Liver (tissue), 3 donors: ENCODE data around the gene SREBF2.

Experiments
- CTCF ChIP-seq: fragments of 150-350 bp; IDR thresholded peaks from 2 replicates; pipeline ENCODE4 v1.5.1; 2017; ENCODE audit warnings: improper control_type of control experiment, low read depth, low read length; ENCODE audit not compliant: missing input control
- EGR1 ChIP-seq, 2 donors: IDR thresholded peaks; 2 replicates each; pipeline ENCODE4 v1.6.1; 2016 to 2018; ENCODE audit warnings: antibody characterized with exemption in 2 of 2, low read depth in 2 of 2
- FOXA1 ChIP-seq: IDR thresholded peaks from 2 replicates; pipeline ENCODE4 v1.6.1; 2016; ENCODE audit warnings: antibody characterized with exemption
- GABPA ChIP-seq, 2 donors: IDR thresholded peaks in 1 of 2; conservative IDR thresholded peaks in 1 of 2; 2 replicates each; pipeline ENCODE4 v1.6.1; 2016; ENCODE audit warnings: antibody characterized with exemption in 2 of 2, mild to moderate bottlenecking in 1 of 2, moderate library complexity in 1 of 2
- RAD21 ChIP-seq, 2 donors: IDR thresholded peaks; 2 replicates each; pipeline ENCODE4 v1.6.1; 2016; ENCODE audit warnings: antibody characterized with exemption in 2 of 2, mild to moderate bottlenecking in 2 of 2
- REST ChIP-seq: IDR thresholded peaks from 2 replicates; pipeline ENCODE4 v1.6.1; 2016; ENCODE audit warnings: antibody characterized with exemption, mild to moderate bottlenecking
- RXRA ChIP-seq, 2 donors: IDR thresholded peaks; 2 replicates each; pipeline ENCODE4 v1.6.1; 2017 to 2018; ENCODE audit warnings: antibody characterized with exemption in 2 of 2, mild to moderate bottlenecking in 1 of 2
- SP1 ChIP-seq: IDR thresholded peaks from 2 replicates; pipeline ENCODE4 v1.6.1; 2018; ENCODE audit warnings: antibody characterized with exemption, mild to moderate bottlenecking
- TAF1 ChIP-seq: conservative IDR thresholded peaks from 2 replicates; pipeline ENCODE4 v1.6.1; 2016; ENCODE audit warnings: antibody characterized with exemption, mild to moderate bottlenecking
- YY1 ChIP-seq: IDR thresholded peaks from 2 replicates; pipeline ENCODE4 v1.6.1; 2016; ENCODE audit warnings: antibody characterized with exemption, mild to moderate bottlenecking
- ZBTB33 ChIP-seq: IDR thresholded peaks from 2 replicates; pipeline ENCODE4 v1.6.1; 2016; ENCODE audit warnings: antibody characterized with exemption
- donor health status: healthy.
- donor health status: healthy.

- TF ChIP-seq GABPA (IDR thresholded peaks at IDR 0.05 in 1 of 2, conservative IDR thresholded peaks at IDR 0.05 in 1 of 2) (no peak), EGR1 (IDR thresholded peaks at IDR 0.05; ENCODE audit: low read depth in 2 of 2) (no peak), CTCF (no peak), RXRA (IDR thresholded peaks at IDR 0.05) (no peak), YY1 (no peak), RAD21 (IDR thresholded peaks at IDR 0.05) (no peak), FOXA1 (no peak), SP1 (no peak), TAF1 (no peak), REST (no peak), ZBTB33 (no peak)
Observed at GRCh38 chr22:41825376-41825775, 7.5 kb upstream of the SREBF2 start.
